ENCODE measurements around the gene CAMKK1. TPM values are rescaled to one million over a fixed set of nuclear protein-coding genes. Genes with fewer than 3 reads are reported as not detected.
"Not testable (repeated sequence)": the region's sequence is repeated elsewhere in the genome, so short reads cannot be mapped to it uniquely, and the experiment has no call there.

The CAMKK1 gene
- total and polyA plus RNA-seq, 11 donors, result 2.0 to 6.8 (median 4.2) TPM

GRCh38 chr17:3845621-3846436, 47.0 kb downstream of the CAMKK1 start, which contains the start of gene NCBP3:
NCBP3 (minus strand) TSS chr17:3846246; CDS start chr17:3846223, 23 bp downstream.
- TF ChIP-seq POLR2A (IDR thresholded peaks at IDR 0.05), result peak; percentile 23 to 93
- TF ChIP-seq, protein P1, sequence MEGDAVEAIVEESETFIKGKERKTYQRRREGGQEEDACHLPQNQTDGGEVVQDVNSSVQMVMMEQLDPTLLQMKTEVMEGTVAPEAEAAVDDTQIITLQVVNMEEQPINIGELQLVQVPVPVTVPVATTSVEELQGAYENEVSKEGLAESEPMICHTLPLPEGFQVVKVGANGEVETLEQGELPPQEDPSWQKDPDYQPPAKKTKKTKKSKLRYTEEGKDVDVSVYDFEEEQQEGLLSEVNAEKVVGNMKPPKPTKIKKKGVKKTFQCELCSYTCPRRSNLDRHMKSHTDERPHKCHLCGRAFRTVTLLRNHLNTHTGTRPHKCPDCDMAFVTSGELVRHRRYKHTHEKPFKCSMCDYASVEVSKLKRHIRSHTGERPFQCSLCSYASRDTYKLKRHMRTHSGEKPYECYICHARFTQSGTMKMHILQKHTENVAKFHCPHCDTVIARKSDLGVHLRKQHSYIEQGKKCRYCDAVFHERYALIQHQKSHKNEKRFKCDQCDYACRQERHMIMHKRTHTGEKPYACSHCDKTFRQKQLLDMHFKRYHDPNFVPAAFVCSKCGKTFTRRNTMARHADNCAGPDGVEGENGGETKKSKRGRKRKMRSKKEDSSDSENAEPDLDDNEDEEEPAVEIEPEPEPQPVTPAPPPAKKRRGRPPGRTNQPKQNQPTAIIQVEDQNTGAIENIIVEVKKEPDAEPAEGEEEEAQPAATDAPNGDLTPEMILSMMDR (IDR thresholded peaks at IDR 0.05), result peak; percentile 86 to 99 (median 96)
- WGBS, 4 donors, result 0 to 1% (median 1%) methylated on average over 29 to 76 of the region's 76 CpGs
- peak within 1 kb of the TSS; percentile 48 to 96 (median 92) for H3K27ac ChIP-seq
- H3K4me3 ChIP-seq, result peak within 1 kb of the TSS; percentile 69 to 100 (median 90)
- peak; percentile 90 to 95 (median 92) for DNase-seq
- peaks cover 0 to 2% (median 0%) of the 10 kb centered on the region in 9 donors for H3K27me3 ChIP-seq
- H3K4me1 ChIP-seq, result peaks cover 0 to 30% (median 15%) of the 10 kb centered on the region in 12 donors
- intact Hi-C loops (cut with DNase I), result loop anchor here in 7 of 10 donors (2.0 to 10.0 kb wide), 3 partner anchors 47 to 111 kb away; partner anchors contain the start of gene CAMKK1 (in 1 of the 7)
- ATAC-seq, result peak; percentile 90 to 99 (median 98)
- H3K9me3 ChIP-seq, result no peaks in the 10 kb centered on the region
- H3K36me3 ChIP-seq, result peaks cover 0 to 37% (median 25%) of the 10 kb centered on the region in 9 donors

DNA sequence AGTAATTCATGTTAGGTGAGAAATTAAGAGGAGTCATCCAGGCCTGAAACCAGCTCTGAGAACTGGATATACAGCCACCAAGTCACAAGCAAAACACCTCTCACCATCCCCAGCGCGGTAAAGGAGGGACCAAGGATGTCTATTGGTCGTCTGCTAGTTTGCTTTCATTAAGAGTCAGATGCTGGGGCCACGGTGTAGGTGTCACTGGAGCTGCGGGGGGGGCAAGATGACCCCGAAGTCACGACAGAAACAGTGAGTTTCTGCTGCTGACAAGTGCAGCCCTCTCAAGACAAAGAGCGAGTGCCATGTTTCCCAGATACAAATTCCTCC, 47.6 kb downstream of the CAMKK1 start:
- Histone ChIP-seq H3K4me3 (peak overlapping the region; percentile 69 to 100 (median 90)), H3K4me1 (peaks cover 0 to 30% (median 20%) of the 10 kb centered on the region in 12 donors), H3K27me3 (no peaks in the 10 kb centered on the region), H3K27ac (peak overlapping the region in 11 of 12 donors; percentile 78 to 96 (median 93)), H3K9me3 (no peaks in the 10 kb centered on the region), H3K36me3 (peaks cover 0 to 42% (median 31%) of the 10 kb centered on the region in 9 donors)
- TF ChIP-seq, protein P1 (IDR thresholded peaks at IDR 0.05), result no peak
- TF ChIP-seq POLR2A (IDR thresholded peaks at IDR 0.05), result no peak
- ATAC-seq, result peak in 1 of 4 donors; percentile 1
- intact Hi-C loops (cut with DNase I), result loop anchor here in 7 of 10 donors (5.0 to 10.0 kb wide), 2 partner anchors 108 to 110 kb away; no protein-coding TSS in a partner anchor
- WGBS, 4 donors, result 0% methylated on average over 3 to 8 of the region's 8 CpGs
- DNase-seq, result no peak

GRCh38 chr17:3844556-3844955, 48.3 kb downstream of the CAMKK1 start:
- not testable (repeated sequence) for DNase-seq, H3K9me3 ChIP-seq, H3K27me3 ChIP-seq, ATAC-seq
- peaks cover 0 to 35% (median 21%) of the 10 kb centered on the region in 12 donors for H3K4me1 ChIP-seq
- H3K27ac ChIP-seq, result peak overlapping the region in 1 of 12 donors; percentile 96
- H3K4me3 ChIP-seq, result peak overlapping the region in 6 of 12 donors; percentile 69 to 100 (median 88)
- WGBS, 4 donors, result 94 to 95% (median 95%) methylated on average over 19 of the region's 19 CpGs
- peaks cover 0 to 49% (median 38%) of the 10 kb centered on the region in 9 donors for H3K36me3 ChIP-seq
- intact Hi-C loops (cut with DNase I), result loop anchor here in 4 of 10 donors (10.0 kb wide), 1 partner anchor 110 kb away; no protein-coding TSS in a partner anchor

- DNase-seq (no peak), ATAC-seq (no peak)
- H3K27me3 ChIP-seq, result no peaks in the 10 kb centered on the region
- no peak for TF ChIP-seq POLR2A (IDR thresholded peaks at IDR 0.05)
- TF ChIP-seq, protein P1 (IDR thresholded peaks at IDR 0.05), result peak in 11 of 12 donors; percentile 9 to 56 (median 35)
- no peak overlapping the region for H3K27ac ChIP-seq
- peak overlapping the region in 1 of 12 donors; percentile 69 for H3K4me3 ChIP-seq
- peaks cover 0 to 36% (median 21%) of the 10 kb centered on the region in 12 donors for H3K4me1 ChIP-seq
- no peaks in the 10 kb centered on the region for H3K9me3 ChIP-seq
- intact Hi-C loops (cut with DNase I), result loop anchor here in 4 of 10 donors (10.0 kb wide), 1 partner anchor 109 kb away; no protein-coding TSS in a partner anchor
- 39 to 50% (median 43%) methylated on average over 3 of the region's 3 CpGs for WGBS, 4 donors
- peaks cover 0 to 55% (median 43%) of the 10 kb centered on the region in 9 donors for H3K36me3 ChIP-seq
Observed at GRCh38 chr17:3843935-3844516, 48.8 kb downstream of the CAMKK1 start.
